Stimulated activated CD8-positive, alpha-beta memory T cell treated with anti-CD3 and anti-CD28 coated beads, Interleukin-7, amount 100 ng/mL, for 24 hours (primary cell): ENCODE measurements around the gene TTPAL.
"Not testable (repeated sequence)": the region's sequence is repeated elsewhere in the genome, so short reads cannot be mapped to it uniquely, and the experiment has no call there.

ENCODE experiments used
- DNase-seq: peaks from one replicate; pipeline ENCODE4 v3.0.0-alpha.2; 2020; ENCODE audit warnings: low read depth

The TTPAL gene

GRCh38 chr20:44468044-44468782 is 7.5 kb upstream of the TTPAL start:
- no peak for DNase-seq

- no peak for DNase-seq
Observed at GRCh38 chr20:44470327-44470726, 5.3 kb upstream of the TTPAL start.

GRCh38 chr20:44471481-44471882 is 4.2 kb upstream of the TTPAL start:
- no peak for DNase-seq

- DNase-seq: not testable (repeated sequence)
Observed at GRCh38 chr20:44472283-44472682, 3.4 kb upstream of the TTPAL start.

- no peak for DNase-seq
Observed at GRCh38 chr20:44475372-44475693, 341 bp upstream of the TTPAL start.

- DNase-seq: no peak
Observed at GRCh38 chr20:44477151-44477550, 1.5 kb downstream of the TTPAL start.

GRCh38 chr20:44478206-44478605 is 2.5 kb downstream of the TTPAL start:
- DNase-seq: no peak

GRCh38 chr20:44479643-44480042 is 4.0 kb downstream of the TTPAL start:
- DNase-seq: no peak

- no peak for DNase-seq
Observed at GRCh38 chr20:44480097-44480496, 4.4 kb downstream of the TTPAL start.

GRCh38 chr20:44481719-44482416 is 6.2 kb downstream of the TTPAL start:
- no peak for DNase-seq

GRCh38 chr20:44483112-44483511 is 7.4 kb downstream of the TTPAL start:
- no peak for DNase-seq

- no peak for DNase-seq
Observed at GRCh38 chr20:44485078-44485829, 9.6 kb downstream of the TTPAL start.

GRCh38 chr20:44485830-44486198 is 10.1 kb downstream of the TTPAL start:
- no peak for DNase-seq

GRCh38 chr20:44488551-44488950 is 12.9 kb downstream of the TTPAL start:
- DNase-seq: no peak

GRCh38 chr20:44489223-44489622 is 13.5 kb downstream of the TTPAL start:
- no peak for DNase-seq

GRCh38 chr20:44489931-44490330 is 14.3 kb downstream of the TTPAL start:
- no peak for DNase-seq

- no peak for DNase-seq
Observed at GRCh38 chr20:44491635-44492395, 16.1 kb downstream of the TTPAL start.

- DNase-seq: no peak
Observed at GRCh38 chr20:44494266-44494665, 18.6 kb downstream of the TTPAL start.

GRCh38 chr20:44494681-44495080 is 19.0 kb downstream of the TTPAL start:
- no peak for DNase-seq

GRCh38 chr20:44495257-44495656 is 19.6 kb downstream of the TTPAL start:
- DNase-seq: no peak

GRCh38 chr20:44495802-44496481 is 20.3 kb downstream of the TTPAL start:
- DNase-seq: no peak

- DNase-seq: no peak
Observed at GRCh38 chr20:44496976-44497375, 21.3 kb downstream of the TTPAL start.
